ENCODE results near the gene NCKAP5.

The NCKAP5 gene

DNA sequence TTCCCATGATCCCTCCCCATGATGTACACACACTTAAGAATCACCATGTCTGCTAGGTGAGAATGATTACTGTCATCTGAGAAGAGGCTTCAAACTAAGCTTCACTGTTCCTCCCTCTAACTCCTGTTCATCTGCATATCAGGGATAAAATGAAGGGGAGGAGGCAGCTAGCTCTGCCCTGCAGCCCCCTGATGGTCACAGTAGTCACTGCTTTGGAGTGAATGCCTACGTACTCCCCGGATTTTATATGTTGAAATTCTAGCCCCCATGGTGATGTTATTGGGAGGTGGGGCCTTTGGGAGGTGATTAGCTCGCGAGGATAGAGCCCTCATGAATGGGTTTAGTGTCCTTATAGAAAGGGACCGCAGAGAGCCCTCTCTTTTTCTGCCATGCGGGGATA is 156.4 kb downstream of the NCKAP5 start:
- H3K4me1 Mint-ChIP-seq = no peaks in the 10 kb centered on the region
- H3K4me3 Mint-ChIP-seq = no peak overlapping the region
- H3K36me3 Mint-ChIP-seq (ENCODE audit: low read depth) = no peaks in the 10 kb centered on the region
- H3K9me3 Mint-ChIP-seq = no peaks in the 10 kb centered on the region
- H3K27ac Mint-ChIP-seq = no peak overlapping the region
- no peaks in the 10 kb centered on the region for H3K27me3 Mint-ChIP-seq
- ATAC-seq (no peak), DNase-seq (no peak)

DNA sequence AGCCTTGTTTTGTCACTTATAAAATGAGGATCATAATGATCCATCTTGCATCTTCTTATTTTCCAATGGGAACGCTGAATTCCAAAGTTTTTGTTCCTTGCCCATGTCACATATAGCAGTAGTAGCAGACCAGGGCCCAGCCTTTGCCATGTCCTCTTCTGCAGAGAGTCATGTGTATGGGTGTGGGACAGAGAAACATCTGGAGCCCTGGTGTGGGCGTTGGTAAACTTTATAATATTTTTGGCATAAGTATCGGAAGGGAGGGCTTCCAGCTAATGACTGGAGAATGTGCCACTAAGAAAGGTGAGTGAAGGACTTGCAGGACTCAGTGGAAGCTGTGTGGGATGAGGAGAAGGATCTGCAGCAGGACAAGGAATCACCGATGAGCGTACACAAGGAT is 157.2 kb downstream of the NCKAP5 start:
- DNase-seq (no peak), ATAC-seq (no peak)
- Mint-ChIP-seq H3K4me1 (no peaks in the 10 kb centered on the region), H3K9me3 (no peaks in the 10 kb centered on the region), H3K27me3 (no peaks in the 10 kb centered on the region), H3K4me3 (no peak overlapping the region), H3K36me3 (ENCODE audit: low read depth) (no peaks in the 10 kb centered on the region), H3K27ac (no peak overlapping the region)

DNA sequence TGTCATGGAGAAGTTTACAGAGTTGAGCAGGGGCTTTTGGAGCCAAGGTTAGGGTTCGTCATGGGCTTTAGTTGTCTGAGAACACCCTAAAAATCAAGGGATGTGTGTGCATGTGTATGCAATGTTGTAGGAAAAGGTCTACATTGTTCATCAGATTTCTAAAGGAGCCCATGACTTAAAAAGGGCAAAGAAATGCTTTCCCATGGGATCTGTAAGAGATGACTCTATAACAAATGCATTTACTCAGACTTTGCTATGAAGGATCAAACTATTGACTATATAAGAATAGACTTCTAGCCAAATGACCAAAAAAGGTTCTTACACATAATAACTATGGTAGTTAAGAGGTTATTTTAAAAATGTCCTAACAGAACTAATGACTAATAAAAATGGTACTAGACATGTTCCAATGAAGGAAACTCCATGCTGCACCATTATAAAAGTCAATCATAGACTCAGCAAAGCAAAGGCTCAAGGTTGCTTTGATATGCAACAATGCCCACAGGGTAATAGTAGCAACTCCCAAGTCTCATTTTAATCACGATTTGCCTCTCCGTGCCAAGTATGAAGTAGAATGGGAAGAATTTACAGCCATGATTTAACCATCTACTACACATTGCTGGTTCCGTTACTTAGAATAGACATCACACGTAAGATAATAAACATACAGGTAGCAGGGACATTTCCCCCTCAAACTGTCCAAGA is 158.5 kb downstream of the NCKAP5 start:
- H3K4me1 Mint-ChIP-seq = no peaks in the 10 kb centered on the region
- no peak overlapping the region for H3K27ac Mint-ChIP-seq
- H3K36me3 Mint-ChIP-seq (ENCODE audit: low read depth) = no peaks in the 10 kb centered on the region
- H3K4me3 Mint-ChIP-seq = no peak overlapping the region
- ATAC-seq (no peak), DNase-seq (no peak)
- no peaks in the 10 kb centered on the region for H3K9me3 Mint-ChIP-seq
- no peaks in the 10 kb centered on the region for H3K27me3 Mint-ChIP-seq

DNA sequence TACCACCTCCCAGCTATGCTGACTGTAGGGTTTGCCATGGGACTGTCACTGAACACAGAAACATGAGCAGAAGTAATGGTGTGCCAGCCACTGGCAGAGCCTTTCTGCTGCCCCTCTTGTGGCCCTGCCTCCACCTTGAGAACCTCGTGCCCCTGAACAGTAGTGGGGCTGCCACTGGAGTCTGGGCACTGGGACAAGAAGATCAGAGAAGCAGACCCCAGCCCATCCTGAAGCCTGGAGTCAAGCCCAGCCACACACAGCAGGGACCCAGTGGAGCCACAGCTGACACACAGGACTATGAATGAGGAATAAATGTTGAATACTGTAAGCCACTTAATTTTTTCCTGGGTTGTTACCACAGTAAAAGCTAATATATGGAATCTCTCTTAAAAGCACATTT is 159.6 kb downstream of the NCKAP5 start:
- Mint-ChIP-seq H3K27ac (no peak overlapping the region), H3K9me3 (no peaks in the 10 kb centered on the region), H3K4me3 (no peak overlapping the region), H3K27me3 (no peaks in the 10 kb centered on the region), H3K4me1 (no peaks in the 10 kb centered on the region), H3K36me3 (ENCODE audit: low read depth) (no peaks in the 10 kb centered on the region)
- no peak for ATAC-seq
- DNase-seq = no peak

DNA sequence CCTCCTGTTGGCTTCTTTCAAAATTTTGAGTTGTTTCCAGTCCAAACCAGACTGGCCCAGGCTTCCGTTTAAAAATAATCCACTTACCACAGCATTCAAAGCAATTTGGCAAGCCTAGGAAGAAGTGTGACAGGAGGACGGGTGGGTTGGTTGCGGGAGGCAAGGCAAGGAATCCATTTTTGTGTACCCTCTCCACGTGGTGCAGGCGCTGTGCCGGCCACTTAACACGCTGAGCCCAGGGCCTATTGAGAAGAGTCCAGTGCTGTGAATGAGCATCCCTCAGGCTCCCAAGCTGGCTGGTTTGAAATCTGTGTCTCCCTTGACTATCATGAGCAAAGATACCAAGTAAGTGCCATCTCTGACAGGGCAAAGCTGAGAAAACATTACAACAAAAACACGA is 160.9 kb downstream of the NCKAP5 start:
- H3K9me3 Mint-ChIP-seq = no peaks in the 10 kb centered on the region
- H3K4me3 Mint-ChIP-seq = no peak overlapping the region
- H3K27me3 Mint-ChIP-seq = no peaks in the 10 kb centered on the region
- no peaks in the 10 kb centered on the region for H3K4me1 Mint-ChIP-seq
- DNase-seq (no peak), ATAC-seq (no peak)
- no peaks in the 10 kb centered on the region for H3K36me3 Mint-ChIP-seq (ENCODE audit: low read depth)
- H3K27ac Mint-ChIP-seq = no peak overlapping the region

DNA sequence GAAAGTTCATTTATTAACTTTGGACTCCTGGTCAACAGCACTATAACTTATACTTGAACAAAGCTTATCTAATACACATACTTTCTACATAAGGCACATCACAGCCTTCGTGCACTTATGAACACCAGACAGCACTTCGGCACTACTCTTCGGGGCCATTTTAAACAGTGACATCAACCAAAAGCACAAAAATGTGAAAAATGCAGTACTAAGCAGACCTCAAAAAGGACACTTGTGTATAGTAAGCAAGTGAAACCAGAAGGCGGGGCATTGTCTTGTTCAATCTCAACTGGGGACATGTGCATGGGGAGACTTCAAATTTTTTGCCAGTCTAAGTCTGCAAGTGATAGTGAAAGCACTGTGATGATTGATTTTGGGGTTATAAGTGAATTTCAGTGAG is 163.0 kb downstream of the NCKAP5 start:
- Mint-ChIP-seq H3K36me3 (ENCODE audit: low read depth) (no peaks in the 10 kb centered on the region), H3K27ac (no peak overlapping the region), H3K9me3 (no peaks in the 10 kb centered on the region), H3K4me1 (no peaks in the 10 kb centered on the region), H3K27me3 (no peaks in the 10 kb centered on the region), H3K4me3 (no peak overlapping the region)
- DNase-seq (no peak), ATAC-seq (no peak)

DNA sequence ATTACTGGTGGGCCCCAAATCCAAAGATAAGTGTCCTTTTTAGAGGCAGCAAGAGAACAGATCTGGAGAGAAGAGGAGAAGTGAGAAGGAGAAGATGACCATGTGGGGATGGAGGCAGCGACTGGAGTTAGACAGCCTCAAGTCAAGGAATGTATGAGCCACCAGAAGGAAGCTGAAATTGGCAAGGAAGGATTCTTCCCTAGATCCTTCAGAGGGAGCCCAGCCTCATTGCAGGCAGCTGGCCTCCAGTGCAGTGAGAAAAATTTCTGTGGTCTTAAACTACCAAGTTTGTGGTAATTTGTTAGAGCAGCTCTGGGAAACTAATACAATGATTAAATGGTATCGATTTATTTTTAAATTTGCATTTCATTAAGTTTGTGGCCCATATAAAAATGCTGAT is 167.9 kb downstream of the NCKAP5 start:
- no peaks in the 10 kb centered on the region for H3K4me1 Mint-ChIP-seq
- H3K9me3 Mint-ChIP-seq = no peaks in the 10 kb centered on the region
- ATAC-seq (no peak), DNase-seq (no peak)
- no peaks in the 10 kb centered on the region for H3K36me3 Mint-ChIP-seq (ENCODE audit: low read depth)
- no peak overlapping the region for H3K27ac Mint-ChIP-seq
- H3K4me3 Mint-ChIP-seq = no peak overlapping the region
- no peaks in the 10 kb centered on the region for H3K27me3 Mint-ChIP-seq

DNA sequence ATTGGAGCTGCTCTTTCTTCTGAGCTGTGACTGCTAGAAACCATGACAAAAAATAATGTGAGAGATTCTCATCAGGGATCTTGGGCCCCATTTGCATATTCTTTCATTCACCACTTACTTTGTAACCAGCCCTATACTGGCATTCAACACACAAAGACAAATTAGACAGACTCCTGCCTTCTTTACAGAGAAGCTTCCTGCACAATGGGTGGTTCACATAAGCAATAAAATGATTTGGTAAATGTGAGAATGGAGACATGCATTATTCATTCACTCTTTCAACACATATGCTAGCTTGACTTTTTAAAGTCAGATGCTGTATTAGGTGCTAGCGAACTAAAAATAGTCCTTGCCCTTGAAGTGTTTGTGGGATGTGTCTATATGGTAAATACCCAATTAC is 174.4 kb downstream of the NCKAP5 start:
- no peak for DNase-seq
- H3K27me3 Mint-ChIP-seq = no peaks in the 10 kb centered on the region
- H3K27ac Mint-ChIP-seq = no peak overlapping the region

DNA sequence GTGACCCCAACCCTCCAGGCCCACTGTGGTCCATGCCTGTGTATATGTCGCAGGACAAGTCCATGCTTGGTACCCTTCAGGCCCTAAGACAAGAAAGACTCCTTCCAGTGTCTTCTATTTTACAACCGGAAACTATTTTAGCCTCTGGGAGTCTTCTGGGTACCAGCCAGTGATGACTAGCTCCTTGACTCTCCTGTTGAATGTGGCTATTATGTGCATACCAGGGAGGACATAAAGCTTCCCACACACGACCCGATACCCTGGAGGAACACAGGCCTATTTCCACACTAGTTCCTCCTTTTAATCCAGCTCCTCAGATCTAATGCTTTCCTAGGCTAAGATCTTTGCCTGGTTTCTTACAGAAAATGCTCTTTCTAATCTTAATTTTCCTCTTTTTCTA is 178.1 kb downstream of the NCKAP5 start:
- ATAC-seq (no peak), DNase-seq (no peak)
- H3K27me3 Mint-ChIP-seq = no peaks in the 10 kb centered on the region
- H3K36me3 Mint-ChIP-seq (ENCODE audit: low read depth) = no peaks in the 10 kb centered on the region
- peaks cover 22% of the 10 kb centered on the region for H3K9me3 Mint-ChIP-seq
- H3K4me1 Mint-ChIP-seq = no peaks in the 10 kb centered on the region
- H3K4me3 Mint-ChIP-seq = no peak overlapping the region
- no peak overlapping the region for H3K27ac Mint-ChIP-seq

More for the DNA sequence above, 174.4 kb downstream of the NCKAP5 start:
- no peaks in the 10 kb centered on the region for H3K36me3 Mint-ChIP-seq (ENCODE audit: low read depth)
- ATAC-seq = no peak
- no peak overlapping the region for H3K4me3 Mint-ChIP-seq
- H3K4me1 Mint-ChIP-seq = no peaks in the 10 kb centered on the region
- peaks cover 15% of the 10 kb centered on the region for H3K9me3 Mint-ChIP-seq

DNA sequence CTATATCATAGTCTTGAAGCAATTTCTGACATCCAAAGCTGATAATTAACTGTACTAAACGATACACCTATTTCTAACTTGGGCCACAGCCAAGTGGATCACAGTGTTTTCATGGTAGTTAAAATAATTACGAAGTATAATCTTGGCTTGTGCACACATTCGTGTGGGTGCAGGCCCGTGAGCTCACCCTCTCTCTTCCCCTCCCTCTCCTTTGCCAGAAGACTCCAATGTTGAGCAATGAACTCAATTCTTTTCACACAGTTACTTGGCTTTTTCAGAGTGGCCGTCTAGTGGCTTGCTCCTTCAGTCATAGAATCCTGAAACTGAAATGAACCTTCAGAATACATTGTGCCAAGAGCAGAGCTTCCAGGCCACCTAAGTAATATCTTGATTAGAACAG is 178.7 kb downstream of the NCKAP5 start:
- no peak for ATAC-seq
- DNase-seq = no peak
- no peaks in the 10 kb centered on the region for H3K4me1 Mint-ChIP-seq
- no peaks in the 10 kb centered on the region for H3K36me3 Mint-ChIP-seq (ENCODE audit: low read depth)
- H3K4me3 Mint-ChIP-seq = no peak overlapping the region
- H3K9me3 Mint-ChIP-seq = peaks cover 20% of the 10 kb centered on the region
- no peak overlapping the region for H3K27ac Mint-ChIP-seq
- no peaks in the 10 kb centered on the region for H3K27me3 Mint-ChIP-seq

DNA sequence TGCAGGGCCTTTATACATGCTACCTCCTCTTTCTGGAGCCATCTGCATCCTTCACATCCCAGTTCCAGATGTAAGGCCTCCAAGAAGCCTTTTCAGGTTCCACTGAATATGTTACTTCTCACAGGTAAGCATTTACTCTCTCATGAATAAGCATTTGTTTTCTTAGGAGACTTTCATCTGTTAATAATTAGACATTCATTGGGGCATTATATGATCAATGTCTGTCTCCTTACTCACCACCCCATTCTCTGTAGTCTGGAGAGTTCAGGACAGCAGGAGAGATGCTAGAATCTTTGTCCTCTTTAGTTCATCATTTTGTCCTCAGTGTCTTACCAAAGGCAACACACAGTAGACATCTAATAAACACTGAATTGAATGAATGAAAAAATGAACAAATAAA is 185.7 kb downstream of the NCKAP5 start:
- Mint-ChIP-seq H3K4me3 (no peak overlapping the region), H3K27me3 (no peaks in the 10 kb centered on the region), H3K27ac (no peak overlapping the region), H3K4me1 (no peaks in the 10 kb centered on the region), H3K36me3 (ENCODE audit: low read depth) (no peaks in the 10 kb centered on the region), H3K9me3 (peaks cover 11% of the 10 kb centered on the region)
- no peak for DNase-seq
- ATAC-seq = no peak

DNA sequence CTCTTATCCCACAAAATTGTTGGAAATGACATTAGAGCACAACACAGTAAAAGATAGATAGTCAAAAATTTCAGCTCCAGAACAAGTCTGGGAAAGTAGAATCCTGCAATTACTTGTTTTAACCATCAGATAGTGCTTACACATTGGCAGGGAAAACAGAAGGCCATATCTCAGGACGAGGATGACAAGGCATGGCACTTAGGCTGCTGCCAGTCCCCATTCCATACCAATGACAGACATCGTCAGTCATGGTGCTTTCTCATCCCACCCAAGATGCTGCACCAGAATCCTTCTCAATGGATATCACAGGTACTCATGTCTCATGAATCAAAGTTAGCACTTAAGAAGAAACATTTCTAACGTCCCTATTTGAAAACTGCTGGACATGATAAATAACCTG is 187.3 kb downstream of the NCKAP5 start:
- DNase-seq (no peak), ATAC-seq (no peak)
- Mint-ChIP-seq H3K36me3 (ENCODE audit: low read depth) (no peaks in the 10 kb centered on the region), H3K4me3 (no peak overlapping the region), H3K27me3 (no peaks in the 10 kb centered on the region), H3K4me1 (no peaks in the 10 kb centered on the region), H3K9me3 (peaks cover 12% of the 10 kb centered on the region), H3K27ac (no peak overlapping the region)

DNA sequence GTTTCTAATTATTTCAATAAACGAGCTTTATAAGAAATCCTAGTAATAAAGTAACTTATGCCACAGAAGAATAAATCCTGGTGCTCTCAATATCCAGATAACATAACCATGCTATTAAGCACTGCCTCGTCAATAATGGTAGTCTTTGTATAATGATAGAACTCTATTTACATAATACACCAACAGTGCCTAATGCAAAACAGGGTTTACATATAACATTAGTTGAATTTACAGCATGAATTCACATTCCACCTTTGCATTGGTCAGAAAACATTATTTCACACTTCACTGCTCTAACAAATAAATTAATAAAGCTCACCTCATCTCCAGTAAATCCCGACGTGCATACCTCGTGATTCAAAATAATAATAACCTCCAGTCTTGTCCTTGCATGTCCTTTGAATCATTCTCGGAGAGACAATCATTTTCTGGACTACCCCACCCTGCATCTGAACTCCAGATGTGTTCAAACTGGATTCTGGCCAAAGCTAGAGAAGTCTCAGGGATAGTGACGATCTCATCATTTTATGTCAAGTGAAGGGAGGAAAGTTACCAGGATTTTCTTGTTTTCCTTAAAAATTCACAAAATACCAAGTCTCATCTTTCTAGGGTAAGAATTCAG is 189.2 kb downstream of the NCKAP5 start:
- peaks cover 16% of the 10 kb centered on the region for H3K9me3 Mint-ChIP-seq
- no peaks in the 10 kb centered on the region for H3K36me3 Mint-ChIP-seq (ENCODE audit: low read depth)
- no peaks in the 10 kb centered on the region for H3K4me1 Mint-ChIP-seq
- DNase-seq = no peak
- no peak overlapping the region for H3K4me3 Mint-ChIP-seq
- H3K27ac Mint-ChIP-seq = no peak overlapping the region
- H3K27me3 Mint-ChIP-seq = no peaks in the 10 kb centered on the region
- no peak for ATAC-seq

DNA sequence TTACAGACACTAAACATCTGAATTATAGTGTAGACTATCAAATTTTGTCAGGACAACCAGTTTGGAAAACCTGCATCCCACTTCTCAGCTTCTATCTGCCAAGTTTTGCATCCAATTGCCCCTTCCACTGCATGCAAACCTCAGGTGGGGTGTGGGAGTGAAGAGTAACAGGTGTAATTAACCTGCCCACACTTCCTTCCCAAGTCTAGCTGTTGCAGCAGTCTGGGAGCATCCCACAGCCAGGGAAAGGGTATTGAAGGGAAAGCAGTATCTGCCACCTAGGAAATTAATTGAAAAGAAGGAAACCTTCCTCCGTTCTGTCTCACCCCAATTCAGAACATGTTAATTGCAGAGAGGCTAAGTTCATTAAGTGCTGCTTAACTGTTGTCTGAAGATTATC is 189.9 kb downstream of the NCKAP5 start:
- no peaks in the 10 kb centered on the region for H3K27me3 Mint-ChIP-seq

DNA sequence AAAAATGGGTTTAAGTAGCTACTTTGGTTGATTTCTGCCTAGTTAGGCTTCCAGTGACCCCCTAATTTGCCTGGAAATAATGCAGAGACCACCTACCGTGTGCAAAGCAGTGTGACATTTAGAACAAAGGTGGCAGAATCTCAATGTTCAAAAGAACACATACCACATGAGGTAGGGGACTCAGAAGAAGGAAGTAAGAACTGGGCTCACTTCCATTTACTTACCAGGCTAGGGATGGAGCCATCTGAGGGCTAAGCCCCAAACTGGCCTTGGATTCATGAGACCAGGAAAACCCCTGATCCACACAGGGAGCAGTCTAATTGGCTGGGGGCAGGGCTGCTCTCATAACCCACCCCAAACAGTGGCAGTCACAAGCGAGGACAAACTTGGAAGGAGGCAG is 190.7 kb downstream of the NCKAP5 start:
- H3K4me3 Mint-ChIP-seq = no peak overlapping the region
- no peaks in the 10 kb centered on the region for H3K36me3 Mint-ChIP-seq (ENCODE audit: low read depth)
- DNase-seq (no peak), ATAC-seq (no peak)
- no peaks in the 10 kb centered on the region for H3K4me1 Mint-ChIP-seq
- H3K27ac Mint-ChIP-seq = no peak overlapping the region
- H3K27me3 Mint-ChIP-seq = no peaks in the 10 kb centered on the region
- H3K9me3 Mint-ChIP-seq = peaks cover 17% of the 10 kb centered on the region

More for the DNA sequence above, 189.9 kb downstream of the NCKAP5 start:
- peaks cover 17% of the 10 kb centered on the region for H3K9me3 Mint-ChIP-seq
- no peak overlapping the region for H3K4me3 Mint-ChIP-seq
- no peaks in the 10 kb centered on the region for H3K4me1 Mint-ChIP-seq
- no peaks in the 10 kb centered on the region for H3K36me3 Mint-ChIP-seq (ENCODE audit: low read depth)
- ATAC-seq (no peak), DNase-seq (no peak)
- no peak overlapping the region for H3K27ac Mint-ChIP-seq

Data from activated naive CD8-positive, alpha-beta T cell treated with anti-CD3 and anti-CD28 coated beads, Interleukin-2, amount 50 U/mL, for 24 hours (primary cell).